GM18526 (cell line): ENCODE data around the gene CASP1.
"Not testable (repeated sequence)": the region's sequence is repeated elsewhere in the genome, so short reads cannot be mapped to it uniquely, and the experiment has no call there.

Experiments used
- POLR2A ChIP-seq: IDR thresholded peaks from 3 replicates; pipeline ENCODE4 v1.6.1; 2011; ENCODE audit not compliant: insufficient read length; ENCODE audit errors: extremely low read depth

Gene CASP1

DNA sequence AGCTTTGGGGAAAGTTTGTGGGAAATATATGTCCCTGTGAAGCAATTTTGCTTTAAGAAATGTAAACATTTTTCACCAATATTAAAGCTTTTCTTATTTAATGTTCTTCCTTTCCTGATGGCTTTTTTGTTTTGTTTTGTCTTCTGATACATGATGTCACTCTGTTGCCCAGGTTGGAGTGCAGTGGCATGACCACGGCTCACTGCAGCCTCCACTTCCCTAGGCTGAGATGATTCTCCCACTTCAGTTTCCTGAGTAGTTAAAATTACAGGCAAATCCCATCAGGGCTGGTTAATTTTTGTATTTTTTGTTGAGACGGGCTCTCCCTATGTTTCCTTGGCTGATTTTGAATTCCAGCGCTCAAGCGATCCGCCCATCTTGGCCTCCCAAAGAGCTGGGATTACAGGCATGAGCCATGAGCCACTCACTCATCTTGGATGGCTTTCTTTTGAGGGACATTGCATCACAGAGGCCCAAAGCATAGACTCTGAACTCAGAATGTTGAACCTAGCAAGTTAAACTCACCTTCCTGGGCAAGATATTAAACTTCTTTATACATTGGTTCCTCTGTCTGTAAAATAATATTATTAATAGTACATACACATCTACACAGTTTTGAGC, 10.8 kb upstream of the CASP1 start:
- no peak for TF ChIP-seq POLR2A

DNA sequence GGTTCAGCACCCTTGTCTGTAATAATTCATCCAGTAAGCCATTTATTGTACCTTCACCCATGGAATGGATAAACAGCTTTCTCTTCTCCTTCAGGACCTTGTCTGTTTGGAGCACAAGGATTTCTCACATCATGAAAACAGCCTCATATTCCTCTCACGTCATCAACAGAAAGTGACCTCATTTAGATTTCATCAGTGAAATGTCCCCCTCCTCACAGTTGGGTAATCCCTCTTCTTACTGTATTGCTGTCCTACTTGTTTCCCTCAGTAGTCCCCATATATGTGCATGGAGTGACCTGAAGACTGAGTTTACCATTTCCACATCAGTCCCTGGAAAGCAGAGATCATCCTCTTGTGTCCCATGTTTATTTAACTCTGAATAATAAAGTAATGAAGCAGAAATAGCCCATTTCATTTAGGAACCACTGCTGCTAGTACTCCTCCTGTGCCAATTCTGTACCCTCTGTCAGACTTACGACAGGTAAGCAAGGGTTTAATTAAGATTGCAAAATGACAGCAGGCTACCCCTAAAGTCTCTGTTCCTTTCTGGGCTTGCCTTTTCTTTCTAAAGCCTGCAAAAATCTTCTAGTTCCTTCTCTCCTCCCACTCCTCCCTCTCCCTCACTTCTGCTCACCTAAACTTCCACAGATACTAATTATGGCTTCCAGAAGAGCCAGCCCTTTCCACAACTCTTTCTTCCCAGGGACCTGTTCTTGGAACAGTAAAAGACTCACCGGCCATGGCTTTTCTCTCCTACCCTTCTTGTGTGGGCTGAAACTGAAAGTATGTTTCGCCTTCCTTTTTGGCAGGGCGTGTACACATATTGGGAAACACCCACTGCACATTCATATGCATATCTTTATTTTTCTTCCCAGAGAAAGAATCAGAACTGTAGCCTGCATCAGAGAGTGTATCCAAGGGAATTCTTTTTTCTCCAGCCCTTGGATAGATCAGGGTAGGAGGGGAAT, 9.9 kb upstream of the CASP1 start, which contains the start of gene CARD16:
TSS of gene CARD16 (minus strand) at position 779 of the 968 bp plus-strand sequence. CDS start at position 741, 38 bp downstream.
- TF ChIP-seq POLR2A = not testable (repeated sequence)

DNA sequence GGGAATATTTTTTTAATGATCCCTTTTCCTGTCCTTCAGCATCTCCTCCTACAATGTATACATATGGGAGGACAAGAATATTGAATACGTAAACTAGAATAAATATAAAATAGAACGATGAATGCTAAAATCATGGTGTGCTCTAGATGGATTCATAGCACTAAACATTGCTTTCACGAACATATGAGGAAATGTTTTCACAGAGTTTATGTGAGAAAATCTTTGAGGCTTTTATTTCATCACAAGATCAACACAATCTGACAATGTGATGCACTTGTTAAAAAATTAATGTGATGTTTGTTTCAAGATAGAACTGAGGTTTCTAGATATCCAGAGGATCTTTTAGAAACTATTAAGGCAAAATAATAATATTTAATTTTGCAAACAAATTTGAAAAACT, 7.2 kb upstream of the CASP1 start:
- TF ChIP-seq POLR2A = no peak

DNA sequence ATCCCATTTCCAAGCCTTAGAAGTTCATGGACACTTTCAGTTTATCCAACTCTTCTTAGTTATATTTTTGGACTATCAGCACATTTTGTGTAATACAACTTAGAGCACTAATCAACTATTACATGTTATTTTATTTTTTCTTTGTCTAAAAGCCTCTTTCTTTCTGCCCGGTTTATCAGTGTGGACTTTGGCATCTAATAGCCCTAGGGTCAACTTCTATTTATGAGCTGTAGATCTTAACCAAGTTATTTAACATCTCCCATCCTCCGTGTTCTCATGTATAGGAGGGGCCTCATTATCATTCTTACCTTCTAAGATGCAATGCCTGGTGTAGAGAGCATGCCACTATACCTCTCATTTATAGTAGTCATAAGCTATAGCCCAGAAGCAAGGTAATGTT, 5.8 kb upstream of the CASP1 start:
- TF ChIP-seq POLR2A = no peak

DNA sequence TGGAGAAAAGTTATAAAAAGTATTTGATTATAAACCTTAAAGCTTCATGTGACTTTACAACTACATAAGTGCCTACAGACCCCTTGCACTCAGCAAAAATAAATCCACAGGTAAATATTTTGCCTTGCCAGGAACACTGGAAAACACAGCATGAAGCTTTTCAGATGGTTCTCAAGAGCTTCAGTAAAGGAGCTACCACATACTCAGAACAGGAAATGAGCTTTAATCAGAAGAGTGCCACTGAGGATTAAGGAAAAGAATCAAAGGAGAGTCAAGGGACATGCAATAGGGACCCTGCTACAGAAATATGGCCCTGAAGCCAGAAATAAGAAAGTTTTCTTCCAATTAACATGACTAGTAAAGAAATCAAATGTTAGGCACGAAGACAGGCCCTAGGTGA, 1.2 kb downstream of the CASP1 start:
- TF ChIP-seq POLR2A = no peak

DNA sequence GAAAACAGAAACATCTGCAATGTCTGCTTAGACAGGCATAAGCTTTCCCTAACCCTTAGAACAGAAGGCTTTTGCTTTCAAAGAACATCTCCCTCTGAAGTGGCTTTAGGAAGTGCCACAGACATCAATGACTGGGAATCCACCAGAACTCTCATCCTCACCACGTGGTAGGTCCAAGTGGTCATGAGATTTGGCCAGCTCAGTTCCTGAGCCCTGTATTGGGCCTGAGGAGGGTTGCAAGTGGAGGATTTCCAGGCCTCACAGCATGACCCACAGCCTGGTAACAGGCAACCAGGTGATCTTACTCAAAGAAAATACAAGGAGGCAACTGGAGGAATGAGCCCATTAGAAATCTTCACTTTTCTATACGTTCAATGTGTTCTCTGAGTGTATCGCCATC, 1.6 kb downstream of the CASP1 start:
- TF ChIP-seq POLR2A = no peak

DNA sequence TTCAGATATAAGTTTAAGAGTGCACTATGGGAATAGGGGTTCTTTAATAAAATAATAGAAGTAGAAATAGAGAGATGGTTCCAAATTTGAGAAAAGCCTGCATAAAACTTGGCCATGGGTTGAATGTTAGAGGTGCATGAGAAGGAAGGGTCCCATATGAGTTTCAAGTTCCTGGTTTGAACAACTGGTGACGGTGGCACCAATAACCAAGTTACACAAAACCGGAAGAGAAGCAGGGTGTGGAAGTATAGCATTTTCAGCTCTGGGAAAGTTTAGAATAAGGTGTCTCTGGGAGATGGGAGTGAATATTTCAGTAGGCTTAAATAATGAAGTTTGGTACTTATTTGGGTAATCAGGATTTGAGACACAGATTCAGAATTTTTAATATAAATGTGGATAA, 2.4 kb downstream of the CASP1 start:
- TF ChIP-seq POLR2A = no peak

DNA sequence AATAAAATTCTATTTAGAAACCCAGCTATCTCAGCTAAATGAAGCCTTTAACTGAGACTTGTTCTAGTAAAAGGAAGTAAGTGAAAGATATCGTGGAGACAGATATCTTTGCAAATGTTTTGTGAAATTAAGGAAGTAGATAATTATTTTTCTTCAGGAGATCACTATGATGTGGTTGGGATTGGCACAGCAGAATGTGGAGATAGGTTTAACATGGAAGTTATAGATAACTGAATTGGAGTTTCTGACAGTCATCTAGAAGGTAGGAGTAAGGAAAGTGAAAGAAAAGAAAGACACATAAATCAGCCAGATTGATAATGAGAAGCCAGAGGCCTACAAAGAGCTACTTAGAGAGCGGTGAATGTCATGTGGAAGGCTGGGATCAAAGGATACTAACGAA, 7.3 kb downstream of the CASP1 start:
- TF ChIP-seq POLR2A = no peak

DNA sequence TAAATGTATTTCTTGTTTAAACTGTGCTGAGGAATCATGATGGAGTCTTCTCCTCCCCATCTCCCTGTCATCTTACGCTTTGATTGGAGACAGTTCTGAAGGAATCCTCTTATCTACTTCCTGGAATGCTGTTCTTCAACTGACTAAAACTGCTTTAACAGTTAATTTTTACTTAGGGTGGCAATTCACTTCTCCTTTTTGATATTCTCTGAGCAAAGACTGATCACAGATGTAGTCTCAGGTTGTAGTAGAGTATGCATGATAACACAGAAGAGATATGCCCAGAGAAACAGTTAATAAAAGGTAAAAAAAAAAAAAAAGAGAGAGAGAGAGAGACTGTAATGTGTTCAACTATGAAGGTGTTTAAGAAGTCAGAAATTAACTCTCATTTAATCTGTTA, 10.6 kb downstream of the CASP1 start:
- TF ChIP-seq POLR2A = no peak

DNA sequence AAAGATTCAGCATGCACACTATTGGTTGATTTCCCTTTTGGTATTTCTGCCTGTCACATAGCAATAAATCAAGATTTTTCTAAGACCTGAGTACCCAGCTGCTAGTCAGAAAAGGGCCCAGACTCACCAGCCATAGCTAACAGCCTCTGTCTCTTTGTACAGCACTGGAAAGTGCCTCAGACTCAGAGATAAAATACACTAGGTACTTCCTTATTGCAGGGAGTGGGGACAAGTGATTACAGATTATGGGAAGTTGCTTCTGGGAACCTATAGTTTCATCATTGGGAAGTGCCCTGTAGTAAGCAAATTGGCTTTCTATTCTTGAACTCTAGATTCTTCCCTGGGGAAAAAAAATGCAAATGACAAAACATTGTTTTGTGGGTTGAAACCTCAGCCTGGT, 11.9 kb downstream of the CASP1 start, which contains the start of gene CASP5:
TSS of gene CASP5 (minus strand) at position 166 of the 400 bp plus-strand sequence. CDS start at position 134, 32 bp downstream.
- TF ChIP-seq POLR2A = no peak

DNA sequence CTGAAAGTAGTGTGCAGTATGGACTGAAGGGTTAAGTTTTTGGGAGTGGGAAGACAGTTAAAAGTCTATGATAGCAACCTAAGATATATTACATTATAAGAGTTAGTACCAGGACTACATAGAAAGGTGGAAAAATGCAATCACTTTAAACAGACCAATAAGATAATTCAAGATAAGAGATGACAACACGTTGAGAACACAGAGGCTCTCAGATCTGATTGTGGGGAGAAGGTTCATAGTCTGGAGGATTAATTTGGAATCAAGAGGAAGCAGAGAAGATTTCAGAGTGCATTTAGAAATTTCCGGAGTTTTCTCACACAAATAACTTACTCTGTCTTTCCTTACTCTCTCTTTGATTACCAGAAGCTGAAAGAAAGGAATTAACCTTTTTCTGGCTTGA, 12.4 kb downstream of the CASP1 start:
- no peak for TF ChIP-seq POLR2A

DNA sequence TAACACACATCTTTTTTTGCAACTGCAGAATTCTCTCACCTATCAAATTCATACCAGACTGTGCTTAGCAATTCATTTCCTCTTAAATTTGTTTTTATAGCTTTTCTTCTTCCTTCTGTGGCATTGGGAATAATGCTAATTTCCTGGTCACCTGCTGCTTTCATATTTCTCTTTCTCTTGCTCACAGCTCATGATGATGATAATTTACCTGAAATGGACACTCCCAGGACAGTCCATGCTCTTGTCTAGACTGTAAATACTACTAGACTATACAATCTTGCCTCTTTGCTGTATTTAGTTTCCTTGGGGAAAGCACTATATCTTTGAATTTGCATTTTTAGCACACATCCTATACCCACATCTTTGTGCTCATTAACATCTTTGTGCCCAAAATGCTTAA, 27.5 kb downstream of the CASP1 start:
- TF ChIP-seq POLR2A = no peak

DNA sequence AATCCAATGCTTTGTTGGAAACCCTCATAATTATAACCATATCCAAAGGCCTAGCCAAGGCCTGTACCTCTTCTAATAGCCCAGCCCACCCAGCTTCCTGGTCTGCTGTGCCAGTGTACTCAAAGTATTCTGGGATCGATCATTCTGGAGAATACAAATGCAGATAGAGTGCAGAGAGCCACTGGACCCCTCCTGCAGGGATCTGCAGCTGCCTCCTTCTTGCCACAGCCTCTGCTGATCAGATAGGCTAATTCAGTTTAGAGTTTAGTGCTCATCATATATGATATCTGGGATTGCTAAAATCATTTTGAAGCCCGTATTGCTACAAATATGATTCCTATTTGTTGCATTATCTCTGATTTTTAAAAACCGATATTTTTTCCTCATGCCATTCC, 29.5 kb downstream of the CASP1 start:
- no peak for TF ChIP-seq POLR2A

DNA sequence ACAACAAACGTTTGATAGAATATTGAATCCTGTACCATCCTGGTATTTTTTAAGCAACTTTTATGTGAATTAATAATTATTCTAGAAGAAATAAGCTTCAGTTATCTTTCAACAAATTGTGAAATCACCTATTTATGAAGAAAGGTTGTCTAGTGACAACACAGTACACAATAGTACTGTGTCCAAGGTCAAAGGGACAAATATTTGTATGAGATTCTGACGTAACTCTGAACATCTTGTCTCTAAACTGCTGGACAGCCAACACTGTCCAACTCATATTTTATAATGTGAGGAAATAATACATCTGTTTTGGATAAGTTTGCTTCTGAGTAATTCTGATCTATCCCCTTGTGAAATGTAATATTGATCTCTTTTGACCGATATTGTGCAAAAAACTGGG, 30.9 kb downstream of the CASP1 start:
- TF ChIP-seq POLR2A = no peak

DNA sequence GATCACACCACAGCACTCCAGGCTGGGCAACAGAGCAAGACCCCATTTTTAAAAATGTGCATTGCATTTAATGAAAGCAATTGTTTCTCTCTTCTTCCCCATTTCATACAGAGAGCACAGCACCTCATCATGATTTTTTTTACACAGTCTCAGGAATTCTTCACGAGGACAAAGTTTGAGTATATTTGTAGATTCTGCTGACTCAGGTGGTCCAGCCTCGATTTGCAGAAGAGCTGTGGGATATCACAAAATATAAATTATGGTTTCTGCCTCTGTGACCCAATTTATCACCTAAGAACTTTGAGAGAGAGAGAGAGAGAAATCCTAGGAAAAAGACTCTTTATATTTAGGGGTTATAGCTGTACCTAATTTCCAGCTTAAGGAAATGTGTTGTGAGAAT, 31.8 kb downstream of the CASP1 start:
- no peak for TF ChIP-seq POLR2A

DNA sequence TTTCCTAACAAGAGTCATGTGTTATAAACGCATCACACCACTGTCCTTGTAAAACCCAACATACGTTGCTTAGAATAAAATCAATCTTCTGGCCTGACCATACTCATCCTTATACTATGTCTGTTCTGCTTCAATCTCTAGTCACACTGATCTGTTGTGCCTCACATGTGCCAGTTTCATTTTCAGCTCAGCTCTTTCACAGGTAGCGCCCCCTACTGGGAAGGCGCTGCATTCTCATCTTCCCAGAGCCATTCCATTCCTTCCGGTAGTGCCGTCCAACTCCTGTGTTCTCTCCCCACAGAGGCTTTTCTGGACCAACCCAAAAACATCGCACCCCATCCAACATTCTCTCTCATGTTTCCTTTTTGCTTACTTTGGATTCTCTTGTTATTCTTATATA, 34.1 kb downstream of the CASP1 start:
- no peak for TF ChIP-seq POLR2A
